NCI-H187 (cell line): Measurements from ENCODE around the gene CABLES1.

Source experiments
- DNase-seq, 2 experiments: peaks; one replicate each; lab custom pipeline; 2025; lab: John Stamatoyannopoulos, UW

The CABLES1 gene

DNA sequence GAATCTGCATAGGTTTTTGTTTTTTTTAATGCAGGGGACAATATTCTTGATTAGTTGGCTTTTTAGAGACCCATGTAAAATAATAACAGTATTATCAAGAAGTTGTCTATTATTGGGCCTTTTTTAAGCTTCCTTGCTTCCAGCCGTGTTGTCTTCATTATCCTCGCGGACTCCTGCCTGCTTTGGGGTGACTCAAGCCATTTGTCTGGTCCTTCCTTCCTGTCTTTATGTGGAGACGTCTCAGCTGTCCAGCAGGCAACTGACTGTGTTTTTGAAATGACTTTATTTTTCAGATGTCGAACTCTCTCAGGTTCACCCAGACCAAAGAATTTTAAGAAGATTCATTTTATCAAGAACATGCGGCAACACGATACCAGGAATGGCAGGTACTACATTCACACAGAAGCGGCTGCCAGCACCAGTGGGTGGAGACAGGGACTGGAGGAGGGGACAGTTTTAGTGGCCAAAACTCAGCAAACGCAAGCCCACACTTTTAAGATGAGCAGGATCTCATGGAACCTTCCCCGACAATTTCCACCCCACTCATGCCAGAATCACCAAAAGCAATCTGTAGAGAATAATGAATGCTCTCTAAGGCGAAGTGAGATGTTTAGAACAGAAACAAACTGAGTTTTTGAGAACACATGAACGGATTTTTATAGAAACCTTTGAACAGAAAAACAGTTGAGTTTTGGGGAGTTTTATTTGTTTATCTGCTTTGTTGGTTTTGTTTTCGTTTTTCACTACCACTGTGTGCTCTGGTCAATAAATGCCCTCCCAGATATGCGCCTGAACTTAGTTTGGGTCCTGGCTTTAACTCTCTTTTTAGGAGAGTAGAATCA is 59.1 kb downstream of the CABLES1 start:
- no peak for DNase-seq

DNA sequence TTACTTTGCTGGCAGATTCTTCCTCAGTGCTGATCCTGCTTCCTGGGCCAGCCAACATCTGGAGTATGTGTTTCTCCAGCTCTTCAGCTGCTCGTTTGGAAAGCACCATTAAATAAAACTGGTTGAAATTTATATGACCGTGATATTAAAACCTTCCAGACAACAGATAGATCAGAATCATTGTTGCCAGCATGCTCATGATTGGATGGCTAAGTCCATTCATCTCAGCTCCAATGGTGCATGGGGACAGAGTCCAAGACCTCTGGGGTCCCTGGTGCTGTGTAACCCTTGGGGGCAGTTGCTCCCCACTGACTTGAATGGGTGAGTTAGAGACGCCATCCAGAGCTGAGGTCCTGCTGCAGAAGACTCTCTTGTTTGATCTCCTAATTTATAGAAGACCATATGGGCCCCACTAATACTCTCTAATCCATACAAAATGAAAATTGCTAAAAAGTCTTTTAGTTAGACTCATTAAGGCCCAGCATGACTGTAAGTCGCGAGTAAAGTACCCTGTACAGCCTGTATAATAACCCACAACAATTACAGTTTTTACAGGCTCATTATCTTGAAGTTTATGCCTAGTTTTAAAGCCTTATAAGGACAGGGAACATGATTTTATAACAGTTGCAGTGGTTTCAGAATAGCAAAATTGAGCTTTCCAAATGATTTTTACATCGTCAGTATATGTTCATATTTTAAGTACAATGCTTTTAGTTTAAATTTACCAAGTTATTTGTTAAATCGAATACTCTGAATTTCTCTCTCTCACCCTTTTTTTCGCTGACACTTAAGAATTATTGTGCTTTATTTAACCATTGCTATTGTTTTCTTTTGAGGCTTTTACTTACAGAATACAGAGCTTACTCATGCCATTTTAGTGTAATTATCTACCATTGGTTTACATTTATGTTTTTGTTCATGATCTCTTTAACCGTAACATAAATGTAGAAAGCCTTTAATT is 60.0 kb downstream of the CABLES1 start:
- no peak for DNase-seq

DNA sequence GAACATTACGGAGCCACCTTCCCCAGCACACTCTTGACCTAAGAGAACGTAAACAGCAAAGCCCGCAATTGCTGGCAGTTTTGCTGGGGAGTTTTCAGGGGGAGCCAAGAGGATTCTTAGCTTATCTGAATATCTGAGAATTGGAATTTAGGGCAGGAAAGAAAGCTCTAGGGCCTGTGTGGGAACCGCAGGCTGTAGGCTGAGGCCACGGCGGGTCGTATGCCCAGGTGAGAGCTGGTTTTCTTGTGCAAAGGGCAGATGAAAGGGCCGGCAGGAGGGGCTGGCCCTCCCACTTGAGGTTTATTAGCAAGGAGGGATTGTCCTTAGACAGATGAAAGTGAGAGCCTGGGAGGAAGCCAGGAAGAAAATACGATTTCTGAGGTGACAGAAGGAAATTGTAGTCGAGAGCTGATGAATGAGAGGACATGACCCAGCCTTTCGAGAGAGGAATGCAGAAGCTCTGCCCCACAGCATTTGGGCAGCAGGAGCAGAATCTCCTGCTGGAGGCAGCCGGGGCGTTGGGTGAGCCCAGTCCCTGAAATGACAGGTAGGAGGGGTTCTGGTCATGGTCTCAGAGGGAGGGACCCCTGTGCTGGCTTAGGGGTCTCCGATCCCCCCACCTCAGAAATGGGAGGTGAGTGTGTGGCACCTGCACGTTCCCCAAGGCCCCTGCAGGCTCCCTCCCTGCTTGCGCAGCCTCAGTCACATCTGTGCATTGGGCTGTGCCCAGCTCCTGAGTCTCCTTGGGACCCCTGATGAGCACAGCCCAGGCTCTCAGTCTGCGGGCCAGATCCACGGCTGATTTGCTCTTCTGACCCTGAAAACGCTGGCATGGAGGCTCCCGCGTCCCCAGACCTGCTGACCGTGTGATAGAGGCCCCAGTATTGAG is 61.1 kb downstream of the CABLES1 start:
- DNase-seq, result no peak

DNA sequence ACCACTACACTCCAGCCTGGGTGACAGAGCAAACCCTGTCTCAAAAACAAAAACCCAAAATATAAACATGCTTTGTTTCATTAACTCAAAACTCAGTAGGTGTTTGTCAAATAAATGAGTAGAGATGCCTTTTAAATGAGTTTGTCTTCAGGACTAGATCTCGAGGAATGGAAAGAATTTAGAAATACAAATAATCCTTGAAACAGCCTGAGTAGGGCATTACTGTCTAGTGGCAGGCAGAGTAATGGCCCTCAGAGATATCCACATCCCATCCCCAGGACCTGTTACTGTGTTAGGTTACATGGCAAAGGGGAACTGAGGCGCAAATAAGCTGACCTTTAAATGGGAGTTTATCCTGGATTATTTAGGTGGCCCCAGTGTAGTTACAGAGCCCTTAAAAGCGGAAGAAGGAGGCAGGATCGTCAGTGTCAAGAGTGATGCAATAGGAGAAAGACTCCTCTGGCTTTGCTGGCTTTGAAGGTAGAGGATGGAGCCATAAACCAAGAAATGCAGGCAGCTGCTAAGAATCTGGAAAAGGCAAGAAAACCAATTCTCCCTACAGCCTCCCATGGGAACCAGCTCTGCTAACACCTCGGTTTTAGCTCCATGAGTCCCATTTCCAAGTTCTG is 63.0 kb downstream of the CABLES1 start:
- no peak for DNase-seq

DNA sequence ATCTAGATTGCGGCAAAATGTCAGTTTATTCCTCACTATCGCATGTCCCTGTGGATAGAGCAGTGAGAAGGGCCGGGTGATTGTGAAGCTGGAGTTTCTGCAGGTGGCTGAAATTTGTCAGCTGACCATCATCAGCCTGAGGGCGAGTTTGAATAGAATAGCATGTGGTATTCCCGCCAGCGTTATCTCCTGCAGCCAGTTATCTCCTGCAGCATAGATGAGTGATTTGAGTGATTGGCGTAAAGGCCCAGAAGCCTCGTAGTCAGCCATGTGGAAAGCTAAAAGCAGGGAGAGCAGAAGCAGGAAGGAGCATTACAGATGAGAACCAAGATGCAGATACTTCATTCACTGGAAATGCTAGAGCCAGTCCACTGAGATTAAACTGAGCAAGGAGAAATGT is 65.5 kb downstream of the CABLES1 start:
- DNase-seq, result peak in 1 of 2 experiments; percentile 26

DNA sequence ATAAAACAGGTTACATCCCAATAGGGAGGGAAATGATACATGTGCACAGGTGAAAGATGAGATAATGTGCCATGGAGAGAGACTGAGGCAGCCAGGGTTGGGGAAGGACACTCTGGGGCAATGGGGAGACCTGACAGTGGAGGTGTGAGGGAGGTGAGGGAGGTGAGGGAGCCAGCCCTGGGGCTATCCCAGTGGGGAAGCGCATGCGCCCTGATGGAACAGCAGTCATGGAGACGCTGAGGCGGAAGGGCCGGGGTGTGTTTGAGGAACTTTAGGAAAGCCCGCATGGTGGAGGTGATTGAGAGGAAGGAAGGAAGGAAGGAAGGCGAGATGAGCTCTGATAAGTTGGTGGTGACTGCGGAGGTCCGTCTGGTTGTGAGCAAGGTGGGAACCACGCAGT is 66.5 kb downstream of the CABLES1 start:
- no peak for DNase-seq

DNA sequence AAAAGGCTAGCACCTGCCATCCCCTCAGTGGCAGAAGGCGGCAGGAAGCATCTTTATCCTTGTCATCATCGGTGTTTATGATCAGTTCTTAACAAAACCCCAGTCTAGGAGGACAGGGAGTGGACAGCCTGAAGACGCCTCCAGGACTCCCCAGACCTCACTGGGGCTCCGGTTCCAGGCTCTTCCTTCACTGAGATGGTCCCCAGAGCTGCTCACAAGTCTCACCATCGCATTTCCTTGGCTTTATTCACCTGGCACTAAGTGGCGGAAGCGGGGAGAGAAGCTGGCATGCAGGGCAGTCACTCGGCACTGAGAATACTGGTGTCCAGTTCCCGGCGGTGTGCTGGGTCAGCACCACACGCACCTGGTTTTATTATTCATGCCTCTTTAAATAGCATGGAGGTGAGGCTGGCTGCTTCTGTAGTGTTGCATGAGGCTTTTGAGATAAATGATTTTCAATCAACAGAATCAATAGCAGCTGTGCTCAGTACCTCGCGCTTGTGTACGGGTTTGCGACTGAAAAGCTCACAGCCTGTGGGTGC is 68.7 kb downstream of the CABLES1 start:
- no peak for DNase-seq

DNA sequence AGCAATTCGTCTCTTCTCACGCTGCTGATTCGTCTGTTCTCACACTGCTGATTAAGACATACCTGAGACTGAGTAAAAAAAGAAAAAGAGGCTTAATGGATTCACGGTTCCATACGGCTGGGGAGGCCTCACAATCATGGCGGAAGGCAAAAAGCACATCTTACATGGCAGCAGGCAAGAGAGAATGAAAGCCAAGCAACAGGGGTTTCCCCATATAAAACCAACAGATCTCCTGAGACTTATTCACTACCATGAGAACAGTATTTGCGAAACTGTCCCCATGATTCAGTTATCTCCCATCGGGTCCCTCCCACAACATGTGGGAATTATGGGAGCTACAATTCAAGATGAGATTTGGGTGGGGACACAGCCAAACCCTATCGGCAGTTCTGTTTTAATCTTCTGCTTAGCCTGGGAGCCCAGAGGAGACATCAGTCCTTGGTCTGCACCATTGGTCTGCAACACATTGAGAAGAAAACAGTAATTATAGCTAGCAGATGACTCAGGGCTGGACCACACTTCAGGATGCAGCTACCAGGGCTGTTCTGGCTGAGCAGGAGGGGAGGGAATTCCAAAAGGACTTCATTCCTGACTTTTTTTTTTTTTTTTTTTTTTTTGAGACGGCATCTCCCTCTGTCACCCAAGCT is 69.4 kb downstream of the CABLES1 start:
- DNase-seq, result no peak

DNA sequence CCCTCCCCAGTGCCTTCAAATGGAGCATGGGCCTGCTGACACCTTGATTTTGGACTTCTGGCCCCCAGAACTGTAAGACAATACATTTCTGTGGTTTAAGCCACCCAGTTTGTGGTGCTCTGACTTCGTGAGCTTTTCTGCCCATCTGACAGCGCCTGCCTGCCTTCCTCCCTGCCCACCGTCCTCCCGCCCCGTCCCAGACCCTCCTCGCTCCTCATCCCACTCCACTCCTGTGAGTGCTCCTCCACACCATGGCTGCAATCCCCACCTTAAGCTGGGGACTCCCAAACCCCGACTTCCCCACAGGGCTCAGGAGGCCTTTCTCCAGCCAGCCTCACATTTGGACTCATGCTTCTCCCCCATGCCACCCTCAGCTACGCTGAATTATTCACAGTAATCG is 70.7 kb downstream of the CABLES1 start:
- DNase-seq, result no peak

DNA sequence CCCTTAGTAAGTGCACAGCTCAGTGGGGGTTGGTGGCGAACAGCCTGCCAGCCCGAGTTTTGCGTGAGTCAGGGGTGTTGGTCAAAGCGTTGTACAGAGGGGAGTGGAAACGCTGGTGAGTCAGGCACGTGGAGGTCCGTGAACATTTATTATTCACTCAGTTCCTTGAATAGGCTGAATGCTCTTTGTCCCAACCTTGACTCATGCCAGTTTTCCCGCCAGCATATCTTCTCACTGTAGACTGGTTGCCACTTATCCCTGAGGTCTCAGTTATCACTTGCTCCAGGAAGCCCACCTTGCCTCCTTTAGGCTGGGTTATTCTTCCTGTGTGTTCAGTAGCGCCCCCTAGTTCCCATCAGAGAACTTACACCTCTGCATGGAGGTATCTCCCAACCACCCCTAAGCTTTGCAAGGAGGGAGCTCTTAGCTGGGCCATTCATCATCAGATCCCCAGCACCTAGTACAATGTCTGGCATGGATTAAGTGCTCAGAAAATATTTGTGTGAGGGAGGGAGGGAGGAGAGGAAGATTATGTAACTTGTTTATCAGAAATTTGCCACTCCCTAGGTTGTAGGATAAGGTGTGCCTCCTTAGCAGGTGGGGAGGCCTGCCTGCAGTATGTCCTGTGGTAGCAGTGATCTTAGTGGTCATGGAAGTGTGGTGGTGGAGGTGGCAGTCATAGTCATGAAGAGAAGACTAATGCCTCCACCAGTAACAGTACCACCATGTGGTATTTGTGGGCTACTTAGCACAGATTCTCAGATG is 72.1 kb downstream of the CABLES1 start:
- no peak for DNase-seq

DNA sequence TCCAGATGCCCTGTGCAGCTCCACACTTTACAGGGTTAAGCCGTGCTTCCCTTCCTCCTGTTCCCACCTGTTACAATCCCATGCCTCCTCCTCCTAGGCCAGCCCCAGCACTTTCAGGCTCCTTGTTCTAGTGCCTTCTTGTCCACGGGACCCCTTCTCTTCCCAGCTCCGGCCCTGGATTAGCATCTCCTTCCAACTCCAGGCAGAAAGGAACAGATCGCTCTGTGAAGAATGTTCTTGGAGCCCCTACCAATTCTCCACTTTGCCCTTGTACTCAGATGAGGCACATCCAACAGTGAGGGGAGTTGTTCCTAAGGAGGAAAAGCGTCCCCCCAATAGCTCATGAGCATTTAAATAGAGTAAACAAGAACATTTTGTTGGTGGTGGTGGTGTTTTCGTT is 72.7 kb downstream of the CABLES1 start:
- DNase-seq, result no peak

DNA sequence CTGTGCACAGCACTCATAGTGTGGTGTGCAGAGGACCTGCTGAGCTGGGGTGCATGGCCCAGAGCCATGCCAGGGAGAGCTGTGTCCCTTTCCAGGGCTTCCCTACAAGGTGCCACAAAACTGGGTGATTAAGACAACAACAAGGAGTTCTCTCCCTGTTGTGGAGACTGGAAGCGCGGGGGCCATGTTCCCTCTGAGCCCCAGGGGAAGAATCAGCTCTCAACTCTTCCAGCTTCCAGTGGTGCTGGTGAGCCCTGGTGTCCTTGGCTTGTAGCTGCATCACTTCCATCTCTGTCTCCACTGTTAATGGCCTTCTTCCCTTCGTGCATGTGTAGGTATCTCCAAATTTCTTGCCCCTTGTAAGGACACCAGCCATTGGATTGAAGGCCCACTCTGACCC is 73.3 kb downstream of the CABLES1 start:
- no peak for DNase-seq

DNA sequence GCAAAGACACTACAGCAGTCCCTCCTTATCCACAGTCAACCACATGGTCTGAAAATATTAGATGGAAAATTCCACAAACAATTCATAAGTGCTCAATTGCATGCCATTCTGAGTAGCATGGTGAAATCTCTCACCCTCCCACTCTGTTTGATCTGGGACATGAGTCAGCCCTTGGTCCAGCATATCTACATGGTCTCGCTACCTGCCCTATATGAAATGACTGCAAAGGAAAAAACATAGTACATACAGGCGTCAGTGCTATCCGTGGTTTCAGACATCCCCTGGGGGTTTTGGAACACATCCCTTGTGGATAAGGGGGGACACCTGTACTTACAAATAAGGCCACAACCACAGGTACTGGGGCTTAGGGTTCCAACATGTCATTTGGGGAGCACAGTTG is 73.7 kb downstream of the CABLES1 start:
- DNase-seq, result no peak

DNA sequence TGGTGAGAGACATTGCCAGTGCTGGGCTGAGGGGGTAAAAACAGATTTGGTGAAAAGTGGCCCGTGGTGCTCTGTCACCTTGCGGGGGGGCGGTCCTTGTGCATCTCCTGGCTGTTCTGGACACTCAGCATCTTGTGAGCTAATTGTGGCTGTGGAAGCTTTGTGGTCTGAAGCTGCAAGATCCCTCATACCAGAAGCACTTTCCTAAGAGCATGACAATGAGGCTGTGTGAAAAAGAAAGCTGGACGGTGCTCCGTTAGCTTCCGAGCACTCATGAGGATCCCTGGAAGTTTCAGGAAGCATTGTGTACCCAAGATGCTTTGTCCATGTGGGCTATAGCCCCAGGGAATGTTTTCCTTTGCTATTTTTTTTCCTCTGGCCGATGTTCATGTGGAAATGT is 74.5 kb downstream of the CABLES1 start:
- DNase-seq, result no peak

DNA sequence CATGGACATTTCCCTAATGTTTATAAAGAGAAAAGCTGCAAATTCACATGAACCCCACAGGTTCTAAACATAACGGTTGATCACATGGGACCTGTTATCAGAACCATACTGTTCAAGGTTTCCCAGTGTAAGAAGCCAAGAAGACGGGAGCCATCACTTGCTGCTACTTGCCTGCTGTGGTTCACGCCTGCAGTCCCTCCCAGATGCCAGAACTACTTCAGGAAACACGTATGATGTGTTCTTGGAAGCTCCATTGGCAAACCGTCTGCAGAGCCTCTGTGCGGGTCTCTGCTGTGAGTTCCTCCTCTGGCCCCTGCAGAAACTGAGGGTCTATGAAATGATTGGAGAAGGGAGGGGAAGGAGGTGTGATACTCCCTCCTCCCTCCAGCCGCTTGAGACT is 75.2 kb downstream of the CABLES1 start:
- no peak for DNase-seq

DNA sequence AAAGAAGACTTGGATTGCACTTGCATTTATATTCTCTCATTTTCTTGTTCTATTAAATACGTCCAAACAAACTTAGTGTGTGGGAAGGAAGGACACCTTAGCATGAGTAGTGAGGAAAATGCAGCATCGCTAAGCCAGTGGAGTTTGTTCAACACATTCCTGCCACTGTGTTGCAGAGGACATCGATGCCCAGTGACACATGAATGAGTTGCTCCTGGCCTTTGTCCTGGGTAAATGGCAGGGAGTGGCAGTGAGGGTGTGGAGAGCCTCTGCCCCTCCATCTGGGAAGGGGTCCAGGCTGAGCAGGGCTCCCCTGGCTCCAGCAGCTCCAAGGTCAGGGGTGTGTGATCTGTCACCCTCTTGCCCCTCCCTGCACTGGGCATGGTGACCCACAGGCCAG is 75.9 kb downstream of the CABLES1 start:
- no peak for DNase-seq

DNA sequence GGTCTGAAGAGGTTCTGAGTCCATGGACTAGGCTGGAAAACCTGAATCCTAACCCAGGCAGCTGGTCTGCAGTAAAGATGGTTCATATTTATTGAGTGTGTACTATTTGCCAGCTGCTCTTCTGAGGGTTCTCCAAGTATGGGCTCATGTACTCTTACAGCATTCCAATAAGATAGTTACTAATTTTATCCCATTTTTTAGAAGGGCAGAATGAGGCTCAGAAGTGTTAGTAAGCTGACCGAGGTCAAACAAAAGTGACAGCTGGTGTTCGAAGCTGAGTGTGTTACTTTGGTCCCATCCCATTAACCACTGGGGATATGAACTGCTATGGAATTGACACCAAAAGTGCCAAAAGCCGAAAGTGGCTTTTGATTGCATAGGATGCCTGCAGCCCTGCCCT is 76.9 kb downstream of the CABLES1 start:
- DNase-seq, result no peak

DNA sequence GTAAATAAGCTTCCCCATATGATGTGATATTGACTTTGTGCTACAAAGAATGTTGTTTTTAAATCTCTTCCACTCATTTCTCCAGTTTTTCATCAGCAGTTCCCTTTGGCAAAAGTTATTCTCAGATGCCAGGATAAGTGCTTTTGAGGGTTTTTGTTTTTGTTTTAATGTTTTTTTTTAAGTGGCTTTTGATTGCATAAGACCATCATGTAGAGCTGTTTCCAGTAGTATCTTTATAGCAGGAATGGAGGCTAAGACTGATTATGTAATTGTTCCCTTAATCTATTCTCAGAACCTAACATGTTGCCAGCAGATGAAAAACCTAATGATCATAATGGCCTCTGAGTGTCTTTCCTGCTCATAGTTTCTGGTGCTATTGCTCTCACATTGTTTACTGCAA is 77.9 kb downstream of the CABLES1 start:
- no peak for DNase-seq

DNA sequence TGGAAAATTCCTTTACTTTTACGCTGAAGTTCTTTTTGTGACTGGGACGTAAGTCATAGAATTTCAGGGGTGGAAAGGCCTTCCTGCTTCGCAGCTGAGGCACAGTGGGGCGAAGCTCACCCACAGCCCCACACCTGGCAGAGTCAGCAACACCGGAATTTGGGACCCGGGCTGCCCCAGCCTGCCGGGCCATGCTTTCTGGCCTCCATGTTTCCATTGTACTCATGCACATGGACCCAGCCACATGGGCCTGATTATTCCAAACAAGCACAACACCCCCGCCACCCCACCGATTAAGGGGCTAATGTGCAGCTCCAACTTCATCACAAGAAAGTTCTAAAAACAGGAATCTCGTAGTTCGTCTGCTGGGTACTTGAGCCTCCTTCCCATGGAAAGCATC is 82.5 kb downstream of the CABLES1 start:
- no peak for DNase-seq

DNA sequence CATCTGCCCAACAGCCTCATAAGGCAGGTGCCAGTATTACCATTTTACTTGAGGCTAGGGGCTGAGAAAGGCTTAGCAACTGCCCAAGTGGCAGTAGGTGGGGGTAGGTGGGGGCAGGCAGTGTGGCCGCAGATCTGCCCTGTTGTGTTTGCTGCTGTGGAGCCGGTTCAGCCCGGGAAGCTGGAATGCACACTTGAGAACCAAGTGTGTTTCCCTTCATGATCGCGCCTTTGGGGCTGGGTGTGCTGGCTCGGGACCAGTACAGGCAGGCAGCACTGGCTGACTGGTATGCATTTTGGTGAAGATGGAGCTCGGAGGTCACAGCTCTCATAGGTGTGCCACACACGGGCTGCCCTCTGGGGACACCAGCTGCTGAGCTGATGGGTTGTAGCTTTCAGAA is 85.1 kb downstream of the CABLES1 start:
- no peak for DNase-seq
